ENCODE results near the gene ALDH4A1.

Gene ALDH4A1

GRCh38 chr1:18883636-18884418, 18.5 kb downstream of the ALDH4A1 start:
- CTCF ChIA-PET: interaction anchor here (0.7 to 6.6 kb wide), 27 partner anchors 9 to 357 kb away, joined by 3 to 45 read pairs (median 5); no protein-coding TSS in a partner anchor
- WGBS (ENCODE audit: insufficient coverage): 66% methylated on average over 14 of the region's 14 CpGs
- no peaks in the 10 kb centered on the region for H3K27me3 ChIP-seq (replicated peaks in 2 of 5; ENCODE audit: control insufficient read depth in 4 of 5, insufficient read depth in 5 of 5, low read length in 4 of 5)
- DNase-seq: peak; percentile 63 to 78 (median 65)
- peaks cover 0 to 21% (median 10%) of the 10 kb centered on the region in 4 experiments for H3K36me3 ChIP-seq (ENCODE audit: control insufficient read depth in 4 of 4, insufficient read depth in 4 of 4, low read length in 3 of 4)
- POLR2A ChIA-PET: interaction anchor here (0.7 to 1.3 kb wide), 3 partner anchors 16 to 29 kb away, joined by 3 to 4 read pairs (median 3); no protein-coding TSS in a partner anchor
- no peak overlapping the region for H3K4me3 ChIP-seq (ENCODE audit: control insufficient read depth in 1 of 7, extremely low read depth in 1 of 7, insufficient read depth in 4 of 7, low read depth in 2 of 7, low read length in 6 of 7)
- no peaks in the 10 kb centered on the region for H3K9me3 ChIP-seq (ENCODE audit: control extremely low read depth in 1 of 5, control insufficient read depth in 4 of 5, insufficient read depth in 2 of 5, low read depth in 1 of 5, low read length in 4 of 5)
- H3K4me1 ChIP-seq (ENCODE audit: control extremely low read depth in 1 of 4, control insufficient read depth in 4 of 4, insufficient read depth in 4 of 4, low read length in 3 of 4): no peaks in the 10 kb centered on the region
- H3K27ac ChIP-seq (ENCODE audit: insufficient read depth in 1 of 2, low read depth in 1 of 2, low read length in 2 of 2, poor library complexity in 1 of 2, severe bottlenecking in 2 of 2): no peak overlapping the region

GRCh38 chr1:18883079-18883478, 19.3 kb downstream of the ALDH4A1 start:
- no peak overlapping the region for H3K27ac ChIP-seq (ENCODE audit: insufficient read depth in 1 of 2, low read depth in 1 of 2, low read length in 2 of 2, poor library complexity in 1 of 2, severe bottlenecking in 2 of 2)
- no peaks in the 10 kb centered on the region for H3K9me3 ChIP-seq (ENCODE audit: control extremely low read depth in 1 of 5, control insufficient read depth in 4 of 5, insufficient read depth in 2 of 5, low read depth in 1 of 5, low read length in 4 of 5)
- 97% methylated on average over 18 of the region's 23 CpGs for WGBS (ENCODE audit: insufficient coverage)
- no peak for DNase-seq
- H3K36me3 ChIP-seq (ENCODE audit: control insufficient read depth in 4 of 4, insufficient read depth in 4 of 4, low read length in 3 of 4): peaks cover 0 to 21% (median 8%) of the 10 kb centered on the region in 4 experiments
- no peaks in the 10 kb centered on the region for H3K4me1 ChIP-seq (ENCODE audit: control extremely low read depth in 1 of 4, control insufficient read depth in 4 of 4, insufficient read depth in 4 of 4, low read length in 3 of 4)
- POLR2A ChIA-PET: no interaction called here
- H3K27me3 ChIP-seq (replicated peaks in 2 of 5; ENCODE audit: control insufficient read depth in 4 of 5, insufficient read depth in 5 of 5, low read length in 4 of 5): no peaks in the 10 kb centered on the region
- CTCF ChIA-PET: interaction anchor here (1.0 to 6.6 kb wide), 10 partner anchors 10 to 213 kb away, joined by 3 to 45 read pairs (median 9); no protein-coding TSS in a partner anchor
- no peak overlapping the region for H3K4me3 ChIP-seq (ENCODE audit: control insufficient read depth in 1 of 7, extremely low read depth in 1 of 7, insufficient read depth in 4 of 7, low read depth in 2 of 7, low read length in 6 of 7)

GRCh38 chr1:18882486-18882885, 19.9 kb downstream of the ALDH4A1 start:
- Histone ChIP-seq H3K27me3 (replicated peaks in 2 of 5; ENCODE audit: control insufficient read depth in 4 of 5, insufficient read depth in 5 of 5, low read length in 4 of 5) (no peaks in the 10 kb centered on the region), H3K27ac (ENCODE audit: insufficient read depth in 1 of 2, low read depth in 1 of 2, low read length in 2 of 2, poor library complexity in 1 of 2, severe bottlenecking in 2 of 2) (no peak overlapping the region), H3K4me1 (ENCODE audit: control extremely low read depth in 1 of 4, control insufficient read depth in 4 of 4, insufficient read depth in 4 of 4, low read length in 3 of 4) (no peaks in the 10 kb centered on the region), H3K9me3 (ENCODE audit: control extremely low read depth in 1 of 5, control insufficient read depth in 4 of 5, insufficient read depth in 2 of 5, low read depth in 1 of 5, low read length in 4 of 5) (no peaks in the 10 kb centered on the region), H3K4me3 (ENCODE audit: control insufficient read depth in 1 of 7, extremely low read depth in 1 of 7, insufficient read depth in 4 of 7, low read depth in 2 of 7, low read length in 6 of 7) (no peak overlapping the region), H3K36me3 (ENCODE audit: control insufficient read depth in 4 of 4, insufficient read depth in 4 of 4, low read length in 3 of 4) (peaks cover 0 to 21% (median 7%) of the 10 kb centered on the region in 4 experiments)
- ChIA-PET CTCF (interaction anchor here (6.6 kb wide), 1 partner anchor 31 kb away, joined by 45 read pairs; no protein-coding TSS in a partner anchor), POLR2A (no interaction called here)
- WGBS (ENCODE audit: insufficient coverage): 99% methylated on average over 8 of the region's 8 CpGs
- no peak for DNase-seq

GRCh38 chr1:18881642-18882431, 20.5 kb downstream of the ALDH4A1 start:
- H3K9me3 ChIP-seq (ENCODE audit: control extremely low read depth in 1 of 5, control insufficient read depth in 4 of 5, insufficient read depth in 2 of 5, low read depth in 1 of 5, low read length in 4 of 5): no peaks in the 10 kb centered on the region
- H3K27me3 ChIP-seq (replicated peaks in 2 of 5; ENCODE audit: control insufficient read depth in 4 of 5, insufficient read depth in 5 of 5, low read length in 4 of 5): no peaks in the 10 kb centered on the region
- H3K36me3 ChIP-seq (ENCODE audit: control insufficient read depth in 4 of 4, insufficient read depth in 4 of 4, low read length in 3 of 4): peaks cover 0 to 21% (median 7%) of the 10 kb centered on the region in 4 experiments
- DNase-seq: no peak
- ChIA-PET POLR2A (no interaction called here), CTCF (interaction anchor here (1.3 to 6.6 kb wide), 2 partner anchors 11 to 31 kb away, joined by 4 to 45 read pairs; no protein-coding TSS in a partner anchor)
- 97% methylated on average over 17 of the region's 24 CpGs for WGBS (ENCODE audit: insufficient coverage)
- H3K4me1 ChIP-seq (ENCODE audit: control extremely low read depth in 1 of 4, control insufficient read depth in 4 of 4, insufficient read depth in 4 of 4, low read length in 3 of 4): no peaks in the 10 kb centered on the region
- no peak overlapping the region for H3K4me3 ChIP-seq (ENCODE audit: control insufficient read depth in 1 of 7, extremely low read depth in 1 of 7, insufficient read depth in 4 of 7, low read depth in 2 of 7, low read length in 6 of 7)
- no peak overlapping the region for H3K27ac ChIP-seq (ENCODE audit: insufficient read depth in 1 of 2, low read depth in 1 of 2, low read length in 2 of 2, poor library complexity in 1 of 2, severe bottlenecking in 2 of 2)

- peaks cover 0 to 21% (median 6%) of the 10 kb centered on the region in 4 experiments for H3K36me3 ChIP-seq (ENCODE audit: control insufficient read depth in 4 of 4, insufficient read depth in 4 of 4, low read length in 3 of 4)
- ChIA-PET CTCF (interaction anchor here (1.3 to 6.6 kb wide), 2 partner anchors 12 to 32 kb away, joined by 4 to 45 read pairs; no protein-coding TSS in a partner anchor), POLR2A (no interaction called here)
- H3K4me3 ChIP-seq (ENCODE audit: control insufficient read depth in 1 of 7, extremely low read depth in 1 of 7, insufficient read depth in 4 of 7, low read depth in 2 of 7, low read length in 6 of 7): no peak overlapping the region
- no peaks in the 10 kb centered on the region for H3K9me3 ChIP-seq (ENCODE audit: control extremely low read depth in 1 of 5, control insufficient read depth in 4 of 5, insufficient read depth in 2 of 5, low read depth in 1 of 5, low read length in 4 of 5)
- DNase-seq: no peak
- H3K4me1 ChIP-seq (ENCODE audit: control extremely low read depth in 1 of 4, control insufficient read depth in 4 of 4, insufficient read depth in 4 of 4, low read length in 3 of 4): no peaks in the 10 kb centered on the region
- H3K27ac ChIP-seq (ENCODE audit: insufficient read depth in 1 of 2, low read depth in 1 of 2, low read length in 2 of 2, poor library complexity in 1 of 2, severe bottlenecking in 2 of 2): no peak overlapping the region
- 100% methylated on average over 1 of the region's 2 CpGs for WGBS (ENCODE audit: insufficient coverage)
- no peaks in the 10 kb centered on the region for H3K27me3 ChIP-seq (replicated peaks in 2 of 5; ENCODE audit: control insufficient read depth in 4 of 5, insufficient read depth in 5 of 5, low read length in 4 of 5)
Observed at GRCh38 chr1:18881164-18881563, 21.2 kb downstream of the ALDH4A1 start.

GRCh38 chr1:18880585-18880984, 21.8 kb downstream of the ALDH4A1 start:
- 100% methylated on average over 1 of the region's 1 CpG for WGBS (ENCODE audit: insufficient coverage)

More at GRCh38 chr1:18880585-18880984, 21.8 kb downstream of the ALDH4A1 start:
- Histone ChIP-seq H3K9me3 (ENCODE audit: control extremely low read depth in 1 of 5, control insufficient read depth in 4 of 5, insufficient read depth in 2 of 5, low read depth in 1 of 5, low read length in 4 of 5) (no peaks in the 10 kb centered on the region), H3K27ac (ENCODE audit: insufficient read depth in 1 of 2, low read depth in 1 of 2, low read length in 2 of 2, poor library complexity in 1 of 2, severe bottlenecking in 2 of 2) (no peak overlapping the region), H3K36me3 (ENCODE audit: control insufficient read depth in 4 of 4, insufficient read depth in 4 of 4, low read length in 3 of 4) (peaks cover 0 to 21% (median 4%) of the 10 kb centered on the region in 4 experiments), H3K4me1 (ENCODE audit: control extremely low read depth in 1 of 4, control insufficient read depth in 4 of 4, insufficient read depth in 4 of 4, low read length in 3 of 4) (no peaks in the 10 kb centered on the region), H3K4me3 (ENCODE audit: control insufficient read depth in 1 of 7, extremely low read depth in 1 of 7, insufficient read depth in 4 of 7, low read depth in 2 of 7, low read length in 6 of 7) (no peak overlapping the region), H3K27me3 (replicated peaks in 2 of 5; ENCODE audit: control insufficient read depth in 4 of 5, insufficient read depth in 5 of 5, low read length in 4 of 5) (no peaks in the 10 kb centered on the region)
- DNase-seq: no peak
- CTCF ChIA-PET: no interaction called here
- POLR2A ChIA-PET: interaction anchor here (0.6 kb wide), 1 partner anchor 48 kb away, joined by 3 read pairs; no protein-coding TSS in a partner anchor

Measured in common myeloid progenitor, CD34-positive (primary cell).